Loucy (cell line): ENCODE measurements around the gene WFDC12.

Source experiments
- H2AFZ ChIP-seq: fragments of 200-600 bp; sonication (generic); 2 replicates; pipeline ENCODE4 v1.6.0; 2016; ENCODE audit warnings: antibody characterized with exemption, mild to moderate bottlenecking, low read length, moderate library complexity
- H3F3A ChIP-seq: fragments of 200-600 bp; 2 replicates; pipeline ENCODE4 v1.6.0; 2016; ENCODE audit warnings: antibody characterized with exemption, low read depth, mild to moderate bottlenecking
- H3K27me3 ChIP-seq: fragments of 200-600 bp; sonication (generic); 2 replicates; pipeline ENCODE4 v1.6.1; 2014; ENCODE audit warnings: low read length, mild to moderate bottlenecking; ENCODE audit not compliant: insufficient read depth, poor library complexity, severe bottlenecking
- H3K36me3 ChIP-seq: fragments of 200-600 bp; sonication (generic); 2 replicates; pipeline ENCODE4 v1.6.1; 2016; ENCODE audit warnings: low read length; ENCODE audit not compliant: insufficient read depth
- H3K4me1 ChIP-seq: fragments of 200-600 bp; sonication (generic); 2 replicates; pipeline ENCODE4 v1.5.1; 2014; ENCODE audit warnings: low read length, mild to moderate bottlenecking; ENCODE audit not compliant: insufficient read depth, poor library complexity, severe bottlenecking
- H3K4me2 ChIP-seq: fragments of 200-600 bp; sonication (generic); 2 replicates; pipeline ENCODE4 v1.6.0; 2014; ENCODE audit warnings: antibody characterized with exemption, low read length, low read depth, mild to moderate bottlenecking; ENCODE audit not compliant: poor library complexity, severe bottlenecking
- H3K4me3 ChIP-seq: fragments of 200-600 bp; sonication (generic); 2 replicates; pipeline ENCODE4 v1.5.1; 2014; ENCODE audit warnings: low read length, mild to moderate bottlenecking, mixed read lengths; ENCODE audit not compliant: poor library complexity, severe bottlenecking
- H3K79me2 ChIP-seq: fragments of 200-600 bp; sonication (generic); 2 replicates; pipeline ENCODE4 v1.6.1; 2014; ENCODE audit warnings: low read length; ENCODE audit not compliant: insufficient read depth
- H3K9ac ChIP-seq: fragments of 200-600 bp; sonication (generic); 2 replicates; pipeline ENCODE4 v1.6.0; 2014; ENCODE audit warnings: mild to moderate bottlenecking, low read depth, low read length, moderate library complexity; ENCODE audit not compliant: poor library complexity, severe bottlenecking
- H3K9me2 ChIP-seq: fragments of 200-600 bp; sonication (generic); replicated peaks from 2 replicates; pipeline ENCODE4 v1.6.1; 2016; ENCODE audit warnings: low read depth, low read length, mixed read lengths
- H3K9me3 ChIP-seq: fragments of 200-600 bp; sonication (generic); 2 replicates; pipeline ENCODE4 v1.6.1; 2014; ENCODE audit warnings: mild to moderate bottlenecking, antibody characterized with exemption, low read length, low read depth; ENCODE audit not compliant: insufficient read depth
- H4K20me1 ChIP-seq: fragments of 200-600 bp; sonication (generic); 2 replicates; pipeline ENCODE4 v1.6.0; 2014; ENCODE audit warnings: antibody characterized with exemption, low read length, mild to moderate bottlenecking; ENCODE audit not compliant: insufficient read depth, poor library complexity, severe bottlenecking
- CTCF ChIP-seq: fragments of 200-600 bp; sonication (generic); conservative IDR thresholded peaks from 2 replicates; pipeline ENCODE4 v1.5.1; 2014; ENCODE audit warnings: mild to moderate bottlenecking, antibody characterized with exemption, low read length
- EZH2phosphoT487 ChIP-seq: fragments of 200-600 bp; IDR thresholded peaks from 2 replicates; pipeline ENCODE4 v1.6.1; 2018; ENCODE audit warnings: antibody characterized with exemption, mild to moderate bottlenecking, moderate library complexity, borderline replicate concordance

The WFDC12 gene

GRCh38 chr20:45098103-45098773 lies 26.0 kb downstream of the WFDC12 start:
- no peaks in the 10 kb centered on the region for H3K79me2 ChIP-seq
- H3K4me2 ChIP-seq = no peak overlapping the region
- no peaks in the 10 kb centered on the region for H3K27me3 ChIP-seq
- H3K9me2 ChIP-seq = no peaks in the 10 kb centered on the region
- H3K4me3 ChIP-seq = no peak overlapping the region
- H3K9me3 ChIP-seq = no peaks in the 10 kb centered on the region
- H3K36me3 ChIP-seq = no peaks in the 10 kb centered on the region
- H3F3A ChIP-seq = no peaks in the 10 kb centered on the region
- H2AFZ ChIP-seq = no peak overlapping the region
- no peak for TF ChIP-seq EZH2phosphoT487
- TF ChIP-seq CTCF = no peak
- H3K9ac ChIP-seq = no peak overlapping the region
- H3K4me1 ChIP-seq = peaks cover 5% of the 10 kb centered on the region
- no peaks in the 10 kb centered on the region for H4K20me1 ChIP-seq

GRCh38 chr20:45097485-45098102 lies 26.7 kb downstream of the WFDC12 start:
- H4K20me1 ChIP-seq = no peaks in the 10 kb centered on the region
- no peak for TF ChIP-seq EZH2phosphoT487
- TF ChIP-seq CTCF = no peak
- H2AFZ ChIP-seq = no peak overlapping the region
- H3K79me2 ChIP-seq = no peaks in the 10 kb centered on the region
- no peaks in the 10 kb centered on the region for H3K27me3 ChIP-seq
- H3K9me2 ChIP-seq = no peaks in the 10 kb centered on the region
- no peak overlapping the region for H3K4me3 ChIP-seq
- no peaks in the 10 kb centered on the region for H3K9me3 ChIP-seq
- H3F3A ChIP-seq = no peaks in the 10 kb centered on the region
- H3K4me1 ChIP-seq = peaks cover 5% of the 10 kb centered on the region
- no peaks in the 10 kb centered on the region for H3K36me3 ChIP-seq
- no peak overlapping the region for H3K9ac ChIP-seq
- no peak overlapping the region for H3K4me2 ChIP-seq

GRCh38 chr20:45096781-45097180 lies 27.5 kb downstream of the WFDC12 start:
- H3K9me2 ChIP-seq = no peaks in the 10 kb centered on the region
- H3K4me2 ChIP-seq = no peak overlapping the region
- H3K79me2 ChIP-seq = no peaks in the 10 kb centered on the region

More at GRCh38 chr20:45096781-45097180, 27.5 kb downstream of the WFDC12 start:
- Histone ChIP-seq H3K36me3 (no peaks in the 10 kb centered on the region), H3K4me3 (no peak overlapping the region), H3F3A (no peaks in the 10 kb centered on the region), H3K27me3 (no peaks in the 10 kb centered on the region), H4K20me1 (no peaks in the 10 kb centered on the region), H3K9me3 (no peaks in the 10 kb centered on the region), H2AFZ (no peak overlapping the region), H3K4me1 (peaks cover 9% of the 10 kb centered on the region), H3K9ac (no peak overlapping the region)
- TF ChIP-seq CTCF (no peak), EZH2phosphoT487 (no peak)
